ENCODE measurements around the gene FXR1. TPM values are rescaled to one million over a fixed set of nuclear protein-coding genes. Genes with fewer than 3 reads are reported as not detected.

Gene FXR1
- total RNA-seq, 1 experiment from 2014 or later = 219 TPM

DNA sequence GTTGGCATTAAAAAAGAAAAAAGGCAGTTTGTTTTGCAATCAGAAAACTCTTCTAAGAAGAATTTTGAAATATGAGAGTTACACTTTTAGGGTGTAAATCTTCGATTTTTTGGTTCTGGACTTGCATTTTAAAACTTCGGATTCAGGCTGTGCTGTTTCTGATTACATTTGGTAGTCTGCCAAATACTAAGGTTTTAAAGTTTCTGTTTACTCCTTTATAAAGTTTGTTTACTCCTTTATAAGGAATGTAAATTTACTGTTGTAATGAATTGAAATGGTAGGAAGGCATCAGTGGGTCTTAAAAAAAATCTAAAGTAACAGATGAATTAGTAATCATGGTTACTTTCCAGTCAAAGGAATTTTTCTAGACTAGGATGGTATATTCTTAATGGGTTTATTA is 14.1 kb downstream of the FXR1 start:
- Histone ChIP-seq H3K27me3 (replicated peaks; ENCODE audit: insufficient read depth, low read depth, low read length, poor library complexity) (no peaks in the 10 kb centered on the region), H3K4me3 (ENCODE audit: low read depth, low read length, poor library complexity, severe bottlenecking) (no peak overlapping the region), H3K27ac (ENCODE audit: low read depth, low read length, poor library complexity, severe bottlenecking) (no peak overlapping the region), H3K4me1 (ENCODE audit: insufficient read depth, low read length, poor library complexity, severe bottlenecking) (peaks cover 3% of the 10 kb centered on the region), H3K36me3 (ENCODE audit: insufficient read depth, low read length, poor library complexity, severe bottlenecking) (peaks cover 10% of the 10 kb centered on the region), H3K9me3 (ENCODE audit: low read depth, low read length, poor library complexity, severe bottlenecking) (peaks cover 5% of the 10 kb centered on the region)
- DNase-seq (ENCODE audit: low spot score) = no peak
- no TSS peak for BruUV-seq (replicated peaks)
- TF ChIP-seq, protein P1, sequence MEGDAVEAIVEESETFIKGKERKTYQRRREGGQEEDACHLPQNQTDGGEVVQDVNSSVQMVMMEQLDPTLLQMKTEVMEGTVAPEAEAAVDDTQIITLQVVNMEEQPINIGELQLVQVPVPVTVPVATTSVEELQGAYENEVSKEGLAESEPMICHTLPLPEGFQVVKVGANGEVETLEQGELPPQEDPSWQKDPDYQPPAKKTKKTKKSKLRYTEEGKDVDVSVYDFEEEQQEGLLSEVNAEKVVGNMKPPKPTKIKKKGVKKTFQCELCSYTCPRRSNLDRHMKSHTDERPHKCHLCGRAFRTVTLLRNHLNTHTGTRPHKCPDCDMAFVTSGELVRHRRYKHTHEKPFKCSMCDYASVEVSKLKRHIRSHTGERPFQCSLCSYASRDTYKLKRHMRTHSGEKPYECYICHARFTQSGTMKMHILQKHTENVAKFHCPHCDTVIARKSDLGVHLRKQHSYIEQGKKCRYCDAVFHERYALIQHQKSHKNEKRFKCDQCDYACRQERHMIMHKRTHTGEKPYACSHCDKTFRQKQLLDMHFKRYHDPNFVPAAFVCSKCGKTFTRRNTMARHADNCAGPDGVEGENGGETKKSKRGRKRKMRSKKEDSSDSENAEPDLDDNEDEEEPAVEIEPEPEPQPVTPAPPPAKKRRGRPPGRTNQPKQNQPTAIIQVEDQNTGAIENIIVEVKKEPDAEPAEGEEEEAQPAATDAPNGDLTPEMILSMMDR (conservative IDR thresholded peaks at IDR 0.05; ENCODE audit: low read depth, low read length) = no peak
- TF ChIP-seq EZH2 (IDR thresholded peaks at IDR 0.05; ENCODE audit: borderline replicate concordance, low read depth, low read length, poor library complexity, severe bottlenecking) = no peak
- CTCF ChIA-PET = no interaction called here
- intact Hi-C loops (cut with micrococcal nuclease; ENCODE audit: unreplicated experiment) = no loop called here
- POLR2A ChIA-PET (ENCODE audit: low non-redundant PET) = no interaction called here

DNA sequence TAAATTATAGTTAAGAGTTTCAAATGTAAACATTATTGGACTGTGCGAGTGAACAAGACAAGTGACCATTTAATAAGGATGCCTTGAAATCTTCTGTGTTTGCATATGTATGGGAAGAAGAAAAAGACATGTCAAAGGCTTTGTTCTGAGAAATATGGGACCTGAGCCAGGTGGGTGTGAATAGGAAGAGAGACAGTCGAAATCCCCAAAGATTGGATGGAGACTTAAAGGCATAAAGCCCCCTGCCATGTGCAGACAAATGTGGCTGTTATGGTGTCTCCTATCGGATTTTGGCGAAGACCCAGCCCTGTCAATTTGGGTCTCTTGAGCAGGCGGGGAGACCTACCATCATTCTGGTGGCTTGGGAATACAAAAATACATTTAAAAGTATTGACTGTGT is 16.9 kb downstream of the FXR1 start:
- H3K4me1 ChIP-seq (ENCODE audit: insufficient read depth, low read length, poor library complexity, severe bottlenecking) = no peaks in the 10 kb centered on the region
- no peak overlapping the region for H3K4me3 ChIP-seq (ENCODE audit: low read depth, low read length, poor library complexity, severe bottlenecking)
- ChIA-PET CTCF (no interaction called here), POLR2A (ENCODE audit: low non-redundant PET) (no interaction called here)
- TF ChIP-seq, protein P1 (conservative IDR thresholded peaks at IDR 0.05; ENCODE audit: low read depth, low read length) = no peak
- DNase-seq (ENCODE audit: low spot score) = no peak
- no TSS peak for BruUV-seq (replicated peaks)
- H3K27ac ChIP-seq (ENCODE audit: low read depth, low read length, poor library complexity, severe bottlenecking) = no peak overlapping the region
- peaks cover 10% of the 10 kb centered on the region for H3K36me3 ChIP-seq (ENCODE audit: insufficient read depth, low read length, poor library complexity, severe bottlenecking)
- intact Hi-C loops (cut with micrococcal nuclease; ENCODE audit: unreplicated experiment) = no loop called here
- no peaks in the 10 kb centered on the region for H3K27me3 ChIP-seq (replicated peaks; ENCODE audit: insufficient read depth, low read depth, low read length, poor library complexity)
- H3K9me3 ChIP-seq (ENCODE audit: low read depth, low read length, poor library complexity, severe bottlenecking) = peaks cover 5% of the 10 kb centered on the region

DNA sequence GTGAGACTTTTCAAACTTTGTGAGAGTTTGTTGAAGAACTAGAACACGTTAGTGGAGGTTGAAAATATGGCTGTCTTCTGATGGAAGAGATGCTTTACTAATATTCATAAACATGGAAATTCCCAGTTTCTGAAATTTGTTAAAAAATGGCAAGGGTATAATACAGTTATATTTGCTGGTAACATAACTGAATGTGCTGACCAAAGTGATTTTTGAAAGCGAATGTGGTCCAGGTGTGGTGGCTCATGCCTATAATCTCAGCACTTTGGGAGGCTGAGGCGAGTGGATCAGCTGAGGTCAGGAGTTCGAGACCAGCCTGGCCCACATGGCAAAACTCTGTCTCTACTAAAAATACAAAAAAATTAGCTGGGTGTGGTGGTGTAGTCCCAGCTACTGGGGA is 18.1 kb downstream of the FXR1 start:
- no peak for TF ChIP-seq EZH2 (IDR thresholded peaks at IDR 0.05; ENCODE audit: borderline replicate concordance, low read depth, low read length, poor library complexity, severe bottlenecking)
- TF ChIP-seq, protein P1 (conservative IDR thresholded peaks at IDR 0.05; ENCODE audit: low read depth, low read length) = no peak
- no TSS peak for BruUV-seq (replicated peaks)
- Histone ChIP-seq H3K27ac (ENCODE audit: low read depth, low read length, poor library complexity, severe bottlenecking) (no peak overlapping the region), H3K4me1 (ENCODE audit: insufficient read depth, low read length, poor library complexity, severe bottlenecking) (no peaks in the 10 kb centered on the region), H3K9me3 (ENCODE audit: low read depth, low read length, poor library complexity, severe bottlenecking) (peaks cover 5% of the 10 kb centered on the region), H3K4me3 (ENCODE audit: low read depth, low read length, poor library complexity, severe bottlenecking) (no peak overlapping the region), H3K27me3 (replicated peaks; ENCODE audit: insufficient read depth, low read depth, low read length, poor library complexity) (no peaks in the 10 kb centered on the region), H3K36me3 (ENCODE audit: insufficient read depth, low read length, poor library complexity, severe bottlenecking) (peaks cover 20% of the 10 kb centered on the region)
- POLR2A ChIA-PET (ENCODE audit: low non-redundant PET) = no interaction called here
- CTCF ChIA-PET = no interaction called here
- no peak for DNase-seq (ENCODE audit: low spot score)
- intact Hi-C loops (cut with micrococcal nuclease; ENCODE audit: unreplicated experiment) = no loop called here

Measured in A673 (cell line).